GM19023 (cell line): ENCODE results near the gene OR5T3.
"Not testable (repeated sequence)": the region's sequence is repeated elsewhere in the genome, so short reads cannot be mapped to it uniquely, and the experiment has no call there.

Experiments
- ATAC-seq: cut with Tn5 transposase; IDR thresholded peaks from one replicate; pipeline ENCODE4 v1.9.1; 2021; ENCODE audit warnings: mild to moderate bottlenecking, moderate library complexity; ENCODE audit not compliant: unreplicated experiment

Gene OR5T3

GRCh38 chr11:56251954-56252353 lies at the start of gene OR5T3:
TSS of gene OR5T3 (plus strand) at chr11:56252254. CDS start at chr11:56252254, 0 bp downstream.
- ATAC-seq: no peak

- ATAC-seq: no peak
Measured at GRCh38 chr11:56207790-56208189, 44.3 kb upstream of the OR5T3 start.

- ATAC-seq: no peak
Measured at GRCh38 chr11:56214537-56214936, 37.5 kb upstream of the OR5T3 start.

- not testable (repeated sequence) for ATAC-seq
Measured at GRCh38 chr11:56219735-56220134, 32.3 kb upstream of the OR5T3 start.

- ATAC-seq: no peak
Measured at GRCh38 chr11:56234155-56234554, 17.9 kb upstream of the OR5T3 start, which contains the start of gene OR5T2. TSS of gene OR5T2 (minus strand) at chr11:56234255. CDS start at chr11:56233062, 1,193 bp downstream.

GRCh38 chr11:56271092-56271491 lies 19.0 kb downstream of the OR5T3 start:
- ATAC-seq: no peak

GRCh38 chr11:56273854-56274253 lies 21.8 kb downstream of the OR5T3 start, which contains the start of gene OR5T1:
TSS of gene OR5T1 (plus strand) at chr11:56274154. CDS start at chr11:56275639, 1,485 bp downstream.
- no peak for ATAC-seq

GRCh38 chr11:56292154-56292553 lies 40.1 kb downstream of the OR5T3 start, which contains the start of gene OR8H1:
TSS of gene OR8H1 (minus strand) at chr11:56292254. CDS start at chr11:56291062, 1,192 bp downstream.
- ATAC-seq: no peak

- no peak for ATAC-seq
Measured at GRCh38 chr11:56296898-56297297, 44.8 kb downstream of the OR5T3 start.
